IMR-90 (cell line): Measurements from ENCODE around the gene SLC12A6.
A peak's percentile ranks its signal among the peaks of the same experiment; 100 is the strongest.

Source experiments
- MXI1 ChIP-seq: IDR thresholded peaks from 2 replicates; pipeline ENCODE4 v1.6.1; 2012; ENCODE audit warnings: low read depth, mild to moderate bottlenecking, low read length, moderate library complexity, borderline replicate concordance
- TF ChIP-seq, protein P1 (sequence below): conservative IDR thresholded peaks from 2 replicates; pipeline ENCODE4 v1.5.1; 2012; ENCODE audit warnings: mild to moderate bottlenecking, low read depth, low read length, improper control_type of control experiment

DNA sequence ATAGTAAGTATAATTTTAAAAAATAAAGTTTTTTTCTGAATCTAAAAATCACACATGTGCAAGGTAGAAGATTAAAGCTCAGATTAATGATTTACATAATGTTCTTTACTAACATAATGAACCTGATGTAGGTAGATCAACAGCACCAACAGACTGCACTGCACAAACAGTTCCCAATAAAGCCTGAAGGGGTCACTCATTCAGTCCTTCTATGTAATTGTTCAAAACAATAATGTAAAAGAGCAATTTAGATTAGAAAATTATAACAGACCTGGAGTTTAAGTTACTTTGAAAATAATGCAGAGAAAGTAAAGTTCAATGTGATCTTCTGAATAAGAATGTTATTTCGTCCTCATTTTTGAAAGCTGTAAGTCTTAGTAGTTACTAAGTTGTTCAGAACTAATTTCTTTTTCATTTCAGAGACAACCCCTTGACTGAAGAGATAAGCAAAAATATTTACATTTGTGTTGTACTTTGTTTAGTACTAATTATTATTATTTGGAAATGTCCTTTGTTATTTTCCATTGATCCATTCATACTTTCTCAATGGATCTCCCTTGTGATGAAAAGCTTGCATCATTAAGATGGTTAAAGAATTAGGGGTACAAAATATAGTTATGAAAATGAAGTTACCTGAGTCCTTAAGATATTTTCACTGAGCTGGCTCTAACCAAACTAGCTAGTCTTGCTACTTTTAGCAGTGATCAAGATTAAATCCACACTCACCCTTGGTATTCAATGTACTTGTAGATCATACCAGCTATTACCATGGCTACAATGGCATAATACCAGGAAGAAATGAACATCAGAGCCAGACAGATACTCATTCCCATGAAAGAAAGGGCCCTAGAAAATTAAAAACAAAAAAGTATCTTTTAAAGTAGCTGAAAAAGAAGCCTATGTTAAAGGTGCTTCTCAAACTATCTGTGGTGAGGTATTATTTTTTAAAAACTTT, 95.9 kb downstream of the SLC12A6 start:
- TF ChIP-seq, protein P1, sequence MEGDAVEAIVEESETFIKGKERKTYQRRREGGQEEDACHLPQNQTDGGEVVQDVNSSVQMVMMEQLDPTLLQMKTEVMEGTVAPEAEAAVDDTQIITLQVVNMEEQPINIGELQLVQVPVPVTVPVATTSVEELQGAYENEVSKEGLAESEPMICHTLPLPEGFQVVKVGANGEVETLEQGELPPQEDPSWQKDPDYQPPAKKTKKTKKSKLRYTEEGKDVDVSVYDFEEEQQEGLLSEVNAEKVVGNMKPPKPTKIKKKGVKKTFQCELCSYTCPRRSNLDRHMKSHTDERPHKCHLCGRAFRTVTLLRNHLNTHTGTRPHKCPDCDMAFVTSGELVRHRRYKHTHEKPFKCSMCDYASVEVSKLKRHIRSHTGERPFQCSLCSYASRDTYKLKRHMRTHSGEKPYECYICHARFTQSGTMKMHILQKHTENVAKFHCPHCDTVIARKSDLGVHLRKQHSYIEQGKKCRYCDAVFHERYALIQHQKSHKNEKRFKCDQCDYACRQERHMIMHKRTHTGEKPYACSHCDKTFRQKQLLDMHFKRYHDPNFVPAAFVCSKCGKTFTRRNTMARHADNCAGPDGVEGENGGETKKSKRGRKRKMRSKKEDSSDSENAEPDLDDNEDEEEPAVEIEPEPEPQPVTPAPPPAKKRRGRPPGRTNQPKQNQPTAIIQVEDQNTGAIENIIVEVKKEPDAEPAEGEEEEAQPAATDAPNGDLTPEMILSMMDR = peak; percentile 65
- no peak for TF ChIP-seq MXI1
